Measurements from ENCODE around the gene ARPC4.

Gene ARPC4

DNA sequence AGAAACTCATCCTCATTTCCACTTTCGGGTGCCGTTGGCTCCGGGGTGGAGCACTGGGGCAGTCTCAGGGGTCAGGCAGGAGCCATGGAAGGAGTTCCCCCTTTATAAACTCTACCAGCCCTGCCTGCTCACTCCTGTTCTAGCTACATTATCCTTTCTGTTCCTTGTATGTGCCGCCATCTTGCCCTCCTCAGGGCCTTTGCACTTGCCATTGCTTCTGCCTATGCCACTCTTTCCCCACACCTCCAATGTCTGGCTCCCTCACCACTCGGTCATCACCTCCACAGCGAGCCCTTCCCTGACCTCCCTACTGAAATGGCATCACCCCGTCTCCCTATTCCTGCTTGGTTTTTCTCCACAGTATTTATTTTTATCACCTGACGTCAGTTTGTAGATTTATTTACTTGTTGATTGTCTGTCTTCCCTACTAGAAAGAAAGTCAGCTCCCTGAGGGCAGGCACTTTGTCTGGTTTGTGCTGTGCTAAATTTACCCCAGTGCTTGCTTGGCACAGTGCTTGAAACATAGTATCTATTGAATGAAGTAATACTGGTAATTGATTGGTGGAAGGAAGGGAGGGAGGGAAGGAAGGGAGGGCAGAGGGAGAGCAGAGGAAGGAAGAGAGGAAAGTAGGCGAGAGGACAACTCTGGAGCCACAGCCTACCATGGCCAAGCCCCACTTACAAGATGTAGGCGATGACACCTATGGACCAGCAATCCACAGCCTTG, 31.9 kb upstream of the ARPC4 start:
- ChIA-PET POLR2A (no interaction called here), CTCF (no interaction called here)
- DNase-seq (ENCODE audit: extremely low spot score) = no peak
- TF ChIP-seq, protein P1, sequence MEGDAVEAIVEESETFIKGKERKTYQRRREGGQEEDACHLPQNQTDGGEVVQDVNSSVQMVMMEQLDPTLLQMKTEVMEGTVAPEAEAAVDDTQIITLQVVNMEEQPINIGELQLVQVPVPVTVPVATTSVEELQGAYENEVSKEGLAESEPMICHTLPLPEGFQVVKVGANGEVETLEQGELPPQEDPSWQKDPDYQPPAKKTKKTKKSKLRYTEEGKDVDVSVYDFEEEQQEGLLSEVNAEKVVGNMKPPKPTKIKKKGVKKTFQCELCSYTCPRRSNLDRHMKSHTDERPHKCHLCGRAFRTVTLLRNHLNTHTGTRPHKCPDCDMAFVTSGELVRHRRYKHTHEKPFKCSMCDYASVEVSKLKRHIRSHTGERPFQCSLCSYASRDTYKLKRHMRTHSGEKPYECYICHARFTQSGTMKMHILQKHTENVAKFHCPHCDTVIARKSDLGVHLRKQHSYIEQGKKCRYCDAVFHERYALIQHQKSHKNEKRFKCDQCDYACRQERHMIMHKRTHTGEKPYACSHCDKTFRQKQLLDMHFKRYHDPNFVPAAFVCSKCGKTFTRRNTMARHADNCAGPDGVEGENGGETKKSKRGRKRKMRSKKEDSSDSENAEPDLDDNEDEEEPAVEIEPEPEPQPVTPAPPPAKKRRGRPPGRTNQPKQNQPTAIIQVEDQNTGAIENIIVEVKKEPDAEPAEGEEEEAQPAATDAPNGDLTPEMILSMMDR (IDR thresholded peaks at IDR 0.05; ENCODE audit: control extremely low read depth, extremely low read depth, low read depth, missing control alignments) = no peak

DNA sequence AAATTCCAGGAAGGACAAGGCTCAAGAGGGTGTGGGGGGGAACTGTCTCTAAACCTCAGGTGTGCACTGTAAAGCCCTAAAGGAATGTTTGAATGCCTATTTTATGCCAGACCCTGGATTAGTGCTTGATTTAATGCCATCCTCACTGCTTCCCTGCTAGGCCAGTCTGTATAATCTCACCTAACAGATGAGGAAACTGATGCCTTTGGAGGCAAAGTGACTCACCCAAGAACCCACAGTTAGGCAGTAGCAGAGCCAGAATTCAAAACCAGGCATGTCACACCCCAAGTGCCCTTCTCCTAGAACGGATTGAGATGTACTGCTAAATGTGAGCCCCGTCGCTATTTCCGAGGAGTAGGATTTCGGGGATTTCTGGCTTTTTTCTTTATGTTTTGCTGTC, 31.0 kb upstream of the ARPC4 start:
- ChIA-PET POLR2A (no interaction called here), CTCF (interaction anchor here (1.0 kb wide), 1 partner anchor 18 kb away, joined by 3 read pairs; no protein-coding TSS in a partner anchor)
- DNase-seq (ENCODE audit: extremely low spot score) = no peak
- TF ChIP-seq, protein P1 (IDR thresholded peaks at IDR 0.05; ENCODE audit: control extremely low read depth, extremely low read depth, low read depth, missing control alignments) = no peak

DNA sequence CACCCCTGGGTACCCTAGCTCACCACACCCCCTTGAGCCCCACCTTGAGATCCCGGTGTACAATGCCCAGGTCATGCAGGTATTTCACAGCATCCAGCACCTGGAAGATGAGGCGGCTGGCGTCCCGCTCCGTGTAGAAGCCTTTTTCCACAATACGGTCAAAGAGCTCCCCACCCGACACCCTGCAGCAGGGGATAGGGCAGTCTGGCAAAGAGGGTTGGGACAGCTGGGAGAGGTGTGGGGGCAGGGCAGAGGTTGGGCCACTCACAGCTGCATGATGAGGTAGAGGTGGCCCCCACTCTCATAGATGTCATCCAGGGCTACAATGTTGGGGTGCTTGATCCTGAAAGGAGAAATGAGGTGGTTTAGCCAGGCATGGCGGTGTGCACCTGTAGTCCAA, 30.0 kb upstream of the ARPC4 start:
- no peak for DNase-seq (ENCODE audit: extremely low spot score)
- TF ChIP-seq, protein P1 (IDR thresholded peaks at IDR 0.05; ENCODE audit: control extremely low read depth, extremely low read depth, low read depth, missing control alignments) = no peak
- POLR2A ChIA-PET = no interaction called here
- CTCF ChIA-PET = interaction anchor here (1.1 to 1.3 kb wide), 3 partner anchors 10 to 76 kb away, joined by 3 to 4 read pairs (median 4); no protein-coding TSS in a partner anchor

DNA sequence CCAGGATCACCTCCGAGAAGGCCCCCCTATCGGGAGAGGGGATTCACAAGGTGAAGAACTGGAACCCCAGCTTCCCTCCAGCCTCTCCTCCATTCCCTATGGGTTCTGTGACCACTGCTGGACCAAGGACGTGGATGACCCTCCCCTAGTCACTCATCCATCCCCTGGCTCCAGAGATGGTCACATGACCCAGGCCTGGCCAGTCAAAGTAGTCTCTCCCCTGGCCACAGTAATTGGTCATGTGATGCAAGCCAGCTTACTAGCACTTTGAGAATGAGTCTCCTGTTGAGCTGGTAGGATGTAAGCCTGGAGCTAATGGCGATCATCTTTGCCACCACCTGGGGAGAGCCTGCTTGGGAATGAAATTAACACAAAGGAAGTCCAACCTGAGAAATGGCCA, 27.0 kb upstream of the ARPC4 start:
- POLR2A ChIA-PET = no interaction called here
- TF ChIP-seq, protein P1 (IDR thresholded peaks at IDR 0.05; ENCODE audit: control extremely low read depth, extremely low read depth, low read depth, missing control alignments) = no peak
- CTCF ChIA-PET = interaction anchor here (1.0 kb wide), 1 partner anchor 38 kb away, joined by 3 read pairs; no protein-coding TSS in a partner anchor
- DNase-seq (ENCODE audit: extremely low spot score) = no peak

DNA sequence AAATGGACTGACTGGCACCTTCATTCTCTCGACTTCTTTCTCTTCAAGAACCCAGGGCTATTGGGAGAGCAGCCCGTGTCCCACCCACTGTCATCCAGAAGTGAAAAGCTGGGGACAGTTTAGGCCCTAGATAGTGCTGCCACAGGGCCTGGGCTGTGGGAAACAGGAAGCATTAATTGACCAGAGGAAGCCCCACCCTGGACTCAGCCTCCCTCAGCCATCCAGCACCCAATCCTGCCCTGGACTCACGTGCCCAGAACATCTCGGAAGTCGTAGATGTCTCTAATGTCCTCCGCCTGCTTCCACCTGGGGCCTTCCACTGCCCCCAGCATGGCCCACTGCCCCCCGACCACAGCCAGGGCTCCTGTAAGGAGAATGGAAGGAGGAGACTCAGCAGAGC, 25.5 kb upstream of the ARPC4 start:
- TF ChIP-seq, protein P1 (IDR thresholded peaks at IDR 0.05; ENCODE audit: control extremely low read depth, extremely low read depth, low read depth, missing control alignments) = no peak
- no peak for DNase-seq (ENCODE audit: extremely low spot score)
- POLR2A ChIA-PET = no interaction called here
- CTCF ChIA-PET = interaction anchor here (1.1 to 1.6 kb wide), 3 partner anchors 14 to 15 kb away, joined by 3 read pairs; no protein-coding TSS in a partner anchor

DNA sequence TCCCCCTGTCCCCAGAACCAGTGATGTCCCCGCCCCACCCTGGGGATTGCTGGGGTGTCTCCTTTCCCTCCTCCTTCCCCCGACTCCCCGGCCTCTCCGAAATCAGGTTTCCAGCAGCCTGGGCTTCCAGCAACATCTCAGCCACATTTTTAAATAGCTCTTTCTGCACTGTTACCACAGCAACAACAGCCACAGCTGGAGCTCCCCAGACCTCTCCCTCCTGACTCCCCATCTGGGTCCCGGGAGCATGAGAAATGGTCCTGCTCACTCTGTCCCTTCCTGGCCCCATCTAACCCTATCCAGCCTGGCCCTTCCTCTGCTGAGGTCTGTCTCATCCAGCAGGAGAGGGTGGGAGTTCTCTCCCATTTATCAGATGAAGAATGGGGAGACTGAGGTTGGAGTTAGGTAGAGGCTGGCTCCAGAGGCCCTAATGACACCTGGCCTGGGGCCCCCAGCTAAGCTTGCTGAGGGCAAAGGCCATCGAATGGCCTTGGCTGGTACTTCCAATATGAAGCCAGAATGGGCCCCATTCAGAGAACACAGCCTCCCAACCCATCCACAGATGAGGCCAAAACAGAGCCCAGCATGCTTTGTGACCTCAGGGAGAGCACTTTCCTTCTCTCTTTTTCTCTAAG, 24.6 kb upstream of the ARPC4 start:
- CTCF ChIA-PET = interaction anchor here (1.1 to 1.6 kb wide), 3 partner anchors 9 to 14 kb away, joined by 3 to 4 read pairs (median 3); no protein-coding TSS in a partner anchor
- TF ChIP-seq, protein P1 (IDR thresholded peaks at IDR 0.05; ENCODE audit: control extremely low read depth, extremely low read depth, low read depth, missing control alignments) = no peak
- no peak for DNase-seq (ENCODE audit: extremely low spot score)
- POLR2A ChIA-PET = no interaction called here

Data from GM10248 (cell line).